ENCODE results near the gene LASP1NB.
"Not testable (repeated sequence)": the region's sequence is repeated elsewhere in the genome, so short reads cannot be mapped to it uniquely, and the experiment has no call there.

LASP1NB gene

DNA sequence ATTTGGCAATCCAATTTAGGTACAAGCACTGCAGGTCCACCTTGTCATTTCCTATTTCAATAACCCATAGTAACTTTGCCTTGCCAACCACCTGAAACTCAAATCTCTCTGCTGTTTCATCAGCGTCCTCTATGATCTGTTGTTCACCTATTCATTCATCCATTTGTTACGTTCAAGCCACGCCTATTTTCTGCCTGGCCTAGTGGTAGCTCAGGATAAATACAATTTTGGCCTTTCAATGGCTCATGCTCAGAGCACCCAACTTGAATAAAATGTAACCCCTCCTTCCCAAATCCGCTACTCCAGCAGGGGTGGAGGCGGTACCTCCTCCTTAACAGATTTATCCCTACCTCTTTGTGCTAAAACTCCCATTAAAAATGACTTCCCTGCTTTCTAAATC, 45.4 kb downstream of the LASP1NB start:
- Mint-ChIP-seq H3K4me3 (no peak overlapping the region), H3K27ac (no peak overlapping the region), H3K4me1 (ENCODE audit: low read depth in 2 of 2) (peaks cover 8 to 9% of the 10 kb centered on the region in 2 donors), H3K27me3 (no peaks in the 10 kb centered on the region), H3K9me3 (no peaks in the 10 kb centered on the region), H3K36me3 (ENCODE audit: insufficient read depth) (peaks cover under 1% of the 10 kb centered on the region)
- ATAC-seq (replicated peaks) (no peak), DNase-seq (no peak)

DNA sequence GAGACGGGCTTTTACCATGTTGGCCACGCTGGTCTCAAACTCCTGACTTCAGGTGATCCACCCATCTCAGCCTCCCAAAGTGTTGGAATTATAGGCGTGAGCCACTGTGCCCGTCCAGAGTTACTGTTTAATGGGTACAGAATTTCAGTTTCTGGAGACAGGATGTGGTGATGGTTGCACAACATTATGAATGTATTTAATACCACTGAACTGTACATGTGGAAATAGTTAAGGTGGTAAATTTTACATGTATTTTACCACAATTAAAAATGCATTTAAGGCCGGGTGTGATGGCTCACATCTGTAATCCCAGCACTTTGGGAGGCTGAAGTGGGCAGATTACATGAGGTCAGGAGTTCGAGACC, 50.8 kb downstream of the LASP1NB start:
- H3K27ac Mint-ChIP-seq: peak overlapping the region; percentile 68 to 75

DNA sequence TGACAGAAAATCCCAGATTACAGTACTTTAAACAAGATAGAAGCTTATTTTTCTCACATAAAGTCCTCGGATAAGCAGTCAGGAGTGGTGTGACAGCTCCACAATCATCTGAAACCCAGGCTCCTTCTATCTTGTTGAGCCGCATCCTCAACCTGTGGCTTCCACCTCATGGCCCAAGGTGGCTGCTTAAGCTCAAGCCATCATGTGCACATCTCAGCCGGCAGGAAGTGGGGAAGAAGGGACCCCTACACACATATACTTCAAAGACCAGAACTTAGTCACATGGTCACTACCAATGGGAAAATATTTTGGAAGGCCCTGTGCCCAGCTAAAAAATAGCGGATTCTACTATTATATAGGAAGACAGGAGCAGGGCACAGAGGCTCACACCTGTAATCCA, 52.8 kb downstream of the LASP1NB start:
- ATAC-seq (replicated peaks) (no peak), DNase-seq (no peak)
- no peaks in the 10 kb centered on the region for H3K9me3 Mint-ChIP-seq
- H3K4me1 Mint-ChIP-seq (ENCODE audit: low read depth in 2 of 2): peaks cover 6 to 8% of the 10 kb centered on the region in 2 donors
- H3K36me3 Mint-ChIP-seq (ENCODE audit: insufficient read depth): no peaks in the 10 kb centered on the region
- H3K27me3 Mint-ChIP-seq: no peaks in the 10 kb centered on the region
- H3K4me3 Mint-ChIP-seq: no peak overlapping the region
- H3K27ac Mint-ChIP-seq: no peak overlapping the region

More for the DNA sequence above, 50.8 kb downstream of the LASP1NB start:
- DNase-seq (peak in 1 of 3 experiments; percentile 13), ATAC-seq (replicated peaks) (peak; percentile 80)
- H3K4me1 Mint-ChIP-seq (ENCODE audit: low read depth in 2 of 2); H3K9me3 Mint-ChIP-seq; H3K36me3 Mint-ChIP-seq (ENCODE audit: insufficient read depth); H3K27me3 Mint-ChIP-seq: not testable (repeated sequence)
- H3K4me3 Mint-ChIP-seq: peak overlapping the region; percentile 13 to 40
